ENCODE data around the gene TTC38.
A peak's percentile ranks its signal among the peaks of the same experiment; 100 is the strongest.

Gene TTC38

DNA sequence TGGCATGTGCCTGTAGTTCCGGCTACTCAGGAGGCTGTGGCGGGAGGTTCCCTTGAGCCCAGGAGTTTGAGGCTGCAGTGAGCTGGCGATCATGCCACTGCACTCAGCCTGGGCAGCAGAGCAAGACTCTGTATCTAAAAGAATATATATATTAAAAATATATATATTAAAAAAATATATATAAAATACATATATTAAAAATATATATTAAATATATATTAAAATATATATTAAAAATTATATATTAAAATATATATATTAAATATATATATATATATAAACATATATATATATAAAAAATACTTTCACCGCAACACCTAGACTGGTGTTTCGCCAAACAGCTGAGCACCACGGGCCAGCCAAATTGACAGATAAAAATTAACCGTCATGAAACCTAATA, 8.8 kb downstream of the TTC38 start:
- TF ChIP-seq, protein P1, sequence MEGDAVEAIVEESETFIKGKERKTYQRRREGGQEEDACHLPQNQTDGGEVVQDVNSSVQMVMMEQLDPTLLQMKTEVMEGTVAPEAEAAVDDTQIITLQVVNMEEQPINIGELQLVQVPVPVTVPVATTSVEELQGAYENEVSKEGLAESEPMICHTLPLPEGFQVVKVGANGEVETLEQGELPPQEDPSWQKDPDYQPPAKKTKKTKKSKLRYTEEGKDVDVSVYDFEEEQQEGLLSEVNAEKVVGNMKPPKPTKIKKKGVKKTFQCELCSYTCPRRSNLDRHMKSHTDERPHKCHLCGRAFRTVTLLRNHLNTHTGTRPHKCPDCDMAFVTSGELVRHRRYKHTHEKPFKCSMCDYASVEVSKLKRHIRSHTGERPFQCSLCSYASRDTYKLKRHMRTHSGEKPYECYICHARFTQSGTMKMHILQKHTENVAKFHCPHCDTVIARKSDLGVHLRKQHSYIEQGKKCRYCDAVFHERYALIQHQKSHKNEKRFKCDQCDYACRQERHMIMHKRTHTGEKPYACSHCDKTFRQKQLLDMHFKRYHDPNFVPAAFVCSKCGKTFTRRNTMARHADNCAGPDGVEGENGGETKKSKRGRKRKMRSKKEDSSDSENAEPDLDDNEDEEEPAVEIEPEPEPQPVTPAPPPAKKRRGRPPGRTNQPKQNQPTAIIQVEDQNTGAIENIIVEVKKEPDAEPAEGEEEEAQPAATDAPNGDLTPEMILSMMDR (conservative IDR thresholded peaks at IDR 0.05; ENCODE audit: low read depth, low read length), result no peak
- DNase-seq (ENCODE audit: low read depth), result no peak

DNA sequence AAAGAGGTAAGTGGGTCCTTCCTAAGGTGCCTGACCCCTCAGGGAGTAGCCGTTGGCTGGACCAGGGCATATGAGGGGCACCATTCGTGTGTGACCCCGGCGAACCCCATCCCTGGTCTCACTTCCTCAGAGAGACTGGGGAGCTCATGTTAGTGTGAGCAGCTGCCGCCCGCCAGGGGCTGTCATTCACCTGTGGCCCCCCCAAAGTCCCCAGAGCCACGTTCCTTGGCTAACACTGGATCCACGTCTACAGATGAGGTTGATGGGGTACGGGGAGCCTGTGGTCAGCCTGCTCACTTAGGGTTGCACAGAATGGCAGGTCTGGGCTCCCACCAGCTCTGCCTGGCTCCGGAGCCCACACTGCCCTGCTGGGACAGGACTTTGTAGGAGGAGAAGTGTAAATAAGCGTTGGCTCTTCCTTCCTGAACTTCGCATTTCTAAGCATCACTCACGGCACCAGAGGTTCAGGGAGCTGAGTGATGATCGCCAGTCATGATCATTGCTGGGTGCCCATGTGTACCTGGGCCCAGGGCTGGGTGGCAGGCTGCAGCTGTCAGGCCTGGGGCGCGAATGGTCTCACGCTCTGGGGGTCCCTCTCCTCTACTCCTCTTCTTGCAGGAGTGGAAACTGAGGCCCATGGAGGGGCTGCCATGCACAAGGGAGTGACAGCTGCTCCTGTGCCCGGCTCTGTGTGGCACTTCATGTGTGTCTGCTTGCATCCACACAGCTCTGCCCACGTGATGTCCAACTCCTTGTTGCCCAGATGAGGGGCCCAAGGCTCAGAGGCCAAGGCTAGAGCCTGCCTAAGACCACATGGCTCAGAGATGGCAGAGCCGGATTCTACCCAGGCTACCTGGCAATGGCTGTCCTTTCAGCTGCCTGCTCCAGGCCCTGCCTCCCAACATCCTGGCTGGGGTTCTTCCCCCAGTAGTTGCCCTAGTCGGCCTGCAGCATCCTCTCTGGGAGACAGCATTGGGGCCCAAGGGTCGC, 11.1 kb downstream of the TTC38 start:
- no peak overlapping the region for H3K4me3 ChIP-seq (ENCODE audit: low read depth, low read length)
- TF ChIP-seq, protein P1 (conservative IDR thresholded peaks at IDR 0.05; ENCODE audit: low read depth, low read length), result no peak
- DNase-seq (ENCODE audit: low read depth), result no peak

More for the DNA sequence above, 8.8 kb downstream of the TTC38 start:
- H3K4me3 ChIP-seq (ENCODE audit: low read depth, low read length), result no peak overlapping the region

DNA sequence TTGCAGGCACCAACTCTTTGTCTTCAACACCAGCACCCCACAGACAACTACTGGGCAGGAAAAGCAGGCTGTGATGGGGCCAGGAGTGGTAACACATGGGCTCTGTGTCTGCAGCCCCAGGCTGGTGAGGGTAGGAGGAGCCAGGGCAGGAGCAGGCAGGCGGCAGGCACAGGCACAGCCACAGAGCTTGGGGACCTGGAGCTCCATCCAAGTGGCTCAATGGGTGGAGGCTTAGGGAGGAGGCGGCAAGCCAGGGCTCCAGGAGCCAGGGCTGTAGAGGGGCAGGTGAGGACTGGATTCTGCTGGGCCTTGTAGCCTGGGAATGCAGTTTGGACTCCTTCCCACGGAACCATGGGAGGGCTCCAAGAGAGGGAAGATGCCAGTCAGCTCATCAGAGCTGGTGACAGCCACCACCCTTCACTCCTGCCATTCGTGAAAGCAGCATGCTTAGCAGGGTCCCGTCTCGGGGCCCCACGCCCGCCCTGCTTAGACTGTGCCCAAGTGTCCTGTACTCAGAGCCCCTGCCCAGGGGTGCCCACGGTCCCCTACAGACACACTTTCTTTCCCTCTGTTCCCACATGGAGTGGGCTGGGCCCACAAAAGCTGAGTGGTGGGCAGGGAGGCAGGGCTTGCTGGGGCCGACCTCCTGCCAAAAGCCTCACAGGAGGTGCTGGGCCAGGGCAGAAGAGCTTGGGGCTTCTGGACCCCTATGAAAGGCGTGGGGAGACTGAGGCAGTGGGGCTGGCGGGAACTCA, 12.4 kb downstream of the TTC38 start:
- TF ChIP-seq, protein P1 (conservative IDR thresholded peaks at IDR 0.05; ENCODE audit: low read depth, low read length), result no peak
- H3K4me3 ChIP-seq (ENCODE audit: low read depth, low read length), result no peak overlapping the region
- DNase-seq (ENCODE audit: low read depth), result no peak

DNA sequence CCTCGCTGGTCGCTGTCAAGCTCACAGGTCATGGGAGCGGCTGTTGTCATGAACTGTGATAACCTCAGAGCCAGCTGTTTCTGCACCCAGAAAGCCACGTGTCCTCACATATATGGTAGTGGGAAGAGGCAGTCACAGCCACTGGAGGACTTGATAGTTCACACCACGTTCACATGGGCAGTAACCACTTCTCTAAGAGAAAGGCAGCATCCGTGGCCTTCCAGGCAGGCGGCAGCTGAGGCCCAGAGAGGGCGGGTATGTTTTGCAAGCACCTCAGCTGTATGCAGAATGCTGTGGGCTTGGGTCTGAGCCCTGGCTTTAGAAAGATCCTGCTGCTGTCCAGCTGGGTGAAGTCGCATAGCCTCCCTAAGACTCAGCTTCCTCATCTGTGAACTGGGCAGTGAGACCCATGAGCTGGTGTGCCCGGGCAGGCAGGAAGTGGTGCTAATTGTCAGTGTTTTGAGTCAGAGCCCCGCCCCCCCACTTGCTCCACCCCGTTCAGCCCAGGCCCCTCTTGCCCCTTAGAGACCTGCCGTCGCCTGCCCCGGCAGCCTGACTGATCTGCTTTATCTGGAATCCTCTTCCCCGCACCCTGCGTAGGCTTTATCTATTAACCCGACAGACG, 13.3 kb downstream of the TTC38 start:
- DNase-seq (ENCODE audit: low read depth), result no peak
- H3K4me3 ChIP-seq (ENCODE audit: low read depth, low read length), result no peak overlapping the region

DNA sequence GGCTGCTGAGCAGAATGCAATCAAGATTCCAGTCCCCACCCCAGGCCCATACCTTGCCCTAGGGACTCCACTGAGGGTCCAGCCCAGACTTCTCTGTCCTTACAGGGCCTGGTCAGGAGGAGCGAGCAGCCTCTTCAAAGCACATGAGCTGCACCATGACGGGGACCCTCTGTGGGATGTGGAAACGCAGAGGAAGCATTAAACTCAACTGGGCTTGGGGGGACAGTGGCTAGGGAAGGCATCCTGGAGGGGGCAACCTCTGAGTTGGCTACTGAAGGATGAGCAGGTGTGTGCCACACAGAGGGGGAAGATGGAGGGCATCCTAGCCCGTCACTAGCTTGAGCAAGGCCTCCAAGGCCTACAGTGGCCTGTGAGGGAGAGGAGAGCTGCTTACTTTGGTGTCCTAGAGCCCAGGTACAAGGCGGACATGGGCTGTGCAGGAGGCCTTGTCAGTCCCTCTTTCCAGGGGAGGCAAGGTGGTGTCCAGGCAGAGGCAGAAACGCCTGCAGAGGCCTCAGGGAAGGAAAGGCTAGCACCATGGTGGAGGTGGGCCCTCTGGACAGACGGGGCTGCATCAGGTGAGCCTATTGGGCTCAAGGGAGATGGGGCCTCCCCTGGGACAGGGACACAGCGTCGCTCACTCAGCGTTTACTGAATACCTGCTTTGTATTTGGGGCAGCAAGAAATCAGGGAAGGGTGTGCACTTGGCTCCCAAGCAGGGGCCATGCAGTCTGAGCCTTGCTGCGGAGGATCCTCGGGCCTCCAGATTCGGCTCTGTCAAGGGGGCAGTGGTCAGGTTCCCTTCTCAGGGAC, 14.3 kb downstream of the TTC38 start:
- H3K4me3 ChIP-seq (ENCODE audit: low read depth, low read length), result no peak overlapping the region
- DNase-seq (ENCODE audit: low read depth), result no peak
- TF ChIP-seq, protein P1 (conservative IDR thresholded peaks at IDR 0.05; ENCODE audit: low read depth, low read length), result no peak

More for the DNA sequence above, 13.3 kb downstream of the TTC38 start:
- TF ChIP-seq, protein P1 (conservative IDR thresholded peaks at IDR 0.05; ENCODE audit: low read depth, low read length), result no peak

DNA sequence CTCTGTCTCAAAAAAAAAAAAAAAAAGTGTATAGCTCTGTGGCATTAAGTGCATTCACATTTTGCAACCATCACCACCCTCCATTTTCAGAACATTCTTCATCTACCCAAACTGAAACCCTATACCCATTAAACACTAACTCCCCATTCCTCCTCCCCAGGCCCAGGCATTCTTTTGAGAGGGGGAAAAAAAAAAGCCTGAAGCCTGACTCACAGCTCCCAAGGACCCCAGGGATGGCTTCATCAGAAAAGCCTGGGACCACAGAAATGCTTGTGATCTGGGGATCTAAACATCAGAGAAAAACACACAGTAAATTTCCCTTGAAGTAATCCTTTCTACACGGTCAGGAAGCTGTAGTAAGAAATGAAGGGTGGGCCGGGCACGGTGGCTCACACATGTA, 18.2 kb downstream of the TTC38 start:
- TF ChIP-seq, protein P1 (conservative IDR thresholded peaks at IDR 0.05; ENCODE audit: low read depth, low read length), result no peak
- DNase-seq (ENCODE audit: low read depth), result peak; percentile 16
- H3K4me3 ChIP-seq (ENCODE audit: low read depth, low read length), result no peak overlapping the region

Measured in choroid plexus epithelial cell (primary cell).